Liver (tissue), 9 donors: ENCODE measurements around the gene PRKCG. TPM values are rescaled to one million over a fixed set of nuclear protein-coding genes. Genes with fewer than 3 reads are reported as not detected.

Source experiments
- DNase-seq: peaks from one replicate; pipeline ENCODE4 v3.0.0-alpha.2; 2017; ENCODE audit warnings: low spot score
- H3K27ac ChIP-seq, 2 donors: one replicate each; pipeline ENCODE4 v1.7.0; 2013; ENCODE audit warnings: inconsistent platforms in 2 of 2, low read length in 2 of 2, control low read depth in 1 of 2, low read depth in 1 of 2, mild to moderate bottlenecking in 1 of 2
- H3K27me3 ChIP-seq, 4 donors: one replicate each; pipeline versions ENCODE4 v1.6.1 to v1.7.0; 2013; ENCODE audit warnings: low read length in 3 of 4, inconsistent platforms in 1 of 4, mild to moderate bottlenecking in 1 of 4, moderate library complexity in 1 of 4; ENCODE audit not compliant: control insufficient read depth in 4 of 4, insufficient read depth in 4 of 4
- H3K36me3 ChIP-seq, 4 donors: one replicate each; pipeline versions ENCODE4 v1.6.1 to v1.7.0; 2013; ENCODE audit warnings: low read length in 3 of 4, mild to moderate bottlenecking in 3 of 4, low read depth in 1 of 4, moderate library complexity in 1 of 4; ENCODE audit not compliant: control insufficient read depth in 4 of 4, insufficient read depth in 3 of 4
- H3K4me1 ChIP-seq, 4 donors: one replicate each; pipeline versions ENCODE4 v1.6.1 to v1.7.0; 2013; ENCODE audit warnings: low read length in 3 of 4, mild to moderate bottlenecking in 3 of 4, moderate library complexity in 1 of 4; ENCODE audit not compliant: control insufficient read depth in 4 of 4, insufficient read depth in 4 of 4
- H3K4me3 ChIP-seq, 3 donors: one replicate each; pipeline versions ENCODE4 v1.6.1 to v1.7.0; 2013; ENCODE audit warnings: low read length in 3 of 3, control low read depth in 1 of 3, low read depth in 1 of 3, mild to moderate bottlenecking in 1 of 3
- H3K9ac ChIP-seq, 2 donors: one replicate each; pipeline ENCODE4 v1.7.0; 2013; ENCODE audit warnings: low read length in 2 of 2, mild to moderate bottlenecking in 2 of 2, moderate library complexity in 2 of 2, control low read depth in 1 of 2, low read depth in 1 of 2
- H3K9me3 ChIP-seq, 4 donors: one replicate each; pipeline versions ENCODE4 v1.6.1 to v1.7.0; 2013; ENCODE audit warnings: low read length in 3 of 4; ENCODE audit not compliant: control insufficient read depth in 4 of 4
- GABPA ChIP-seq, 2 donors: IDR thresholded peaks in 1 of 2; conservative IDR thresholded peaks in 1 of 2; 2 replicates each; pipeline ENCODE4 v1.6.1; 2016; ENCODE audit warnings: antibody characterized with exemption in 2 of 2, mild to moderate bottlenecking in 1 of 2, moderate library complexity in 1 of 2
- HNF4A ChIP-seq, 2 donors: conservative IDR thresholded peaks; 2 replicates each; pipeline ENCODE4 v1.6.1; 2016; ENCODE audit warnings: antibody characterized with exemption in 2 of 2, mild to moderate bottlenecking in 2 of 2
- HNF4G ChIP-seq: IDR thresholded peaks from 2 replicates; pipeline ENCODE4 v1.6.1; 2016; ENCODE audit warnings: antibody characterized with exemption
- JUND ChIP-seq, 2 donors: IDR thresholded peaks; 2 replicates each; pipeline ENCODE4 v1.6.1; 2016; ENCODE audit warnings: antibody characterized with exemption in 2 of 2
- NR2F2 ChIP-seq: IDR thresholded peaks from 2 replicates; pipeline ENCODE4 v1.6.1; 2016; ENCODE audit warnings: antibody characterized with exemption
- RAD21 ChIP-seq, 2 donors: IDR thresholded peaks; 2 replicates each; pipeline ENCODE4 v1.6.1; 2016; ENCODE audit warnings: antibody characterized with exemption in 2 of 2, mild to moderate bottlenecking in 2 of 2
- REST ChIP-seq: IDR thresholded peaks from 2 replicates; pipeline ENCODE4 v1.6.1; 2016; ENCODE audit warnings: antibody characterized with exemption, mild to moderate bottlenecking
- RXRA ChIP-seq, 2 donors: IDR thresholded peaks; 2 replicates each; pipeline ENCODE4 v1.6.1; 2017 to 2018; ENCODE audit warnings: antibody characterized with exemption in 2 of 2, mild to moderate bottlenecking in 1 of 2
- SP1 ChIP-seq: IDR thresholded peaks from 2 replicates; pipeline ENCODE4 v1.6.1; 2018; ENCODE audit warnings: antibody characterized with exemption, mild to moderate bottlenecking
- TAF1 ChIP-seq: conservative IDR thresholded peaks from 2 replicates; pipeline ENCODE4 v1.6.1; 2016; ENCODE audit warnings: antibody characterized with exemption, mild to moderate bottlenecking
- YY1 ChIP-seq: IDR thresholded peaks from 2 replicates; pipeline ENCODE4 v1.6.1; 2016; ENCODE audit warnings: antibody characterized with exemption, mild to moderate bottlenecking
- WGBS: extraction: QIAGEN DNeasy Blood & Tissue Kit; methylation state at CpG from one replicate; pipeline ENCODE4 v1.1.7; 2013; 5-methylcytosine and 5-hydroxymethylcytosine counted together
- polyA plus RNA-seq, 2 donors: library from polyadenylated mRNA; stranded (reverse) in 1 of 2; unstranded in 1 of 2; fragments of 200-250 nt in 1 of 2; fragments of >200 nt in 1 of 2; fragmentation: Nextera tagmentation in 1 of 2; extraction: Ambion mirVana in 1 of 2; gene quantifications; one replicate each; pipeline versions ENCODE4 v1.2.1 to v1.2.3, GENCODE V29; 2013 to 2015
- total RNA-seq, 2 donors: library from RNA; depleted of rRNA; stranded (reverse); fragments of >200 nt; gene quantifications; one replicate each; pipeline ENCODE4 v1.2.3, GENCODE V29; 2014
- TF ChIP-seq, protein P1 (sequence below): IDR thresholded peaks from 2 replicates; pipeline ENCODE4 v1.6.1; 2016; ENCODE audit warnings: antibody characterized with exemption
- TF ChIP-seq, protein P2 (sequence below): IDR thresholded peaks from 2 replicates; pipeline ENCODE4 v1.6.1; 2016; ENCODE audit warnings: antibody characterized with exemption
- TF ChIP-seq, protein P3 (sequence below): IDR thresholded peaks from 2 replicates; pipeline ENCODE4 v1.6.1; 2016; ENCODE audit warnings: antibody characterized with exemption
- TF ChIP-seq, protein P4 (sequence below): fragments of 150-350 bp; IDR thresholded peaks from 2 replicates; pipeline ENCODE4 v1.5.1; 2017; ENCODE audit warnings: improper control_type of control experiment, low read depth, low read length; ENCODE audit not compliant: missing input control
- donor health status: healthy.
- donor health status: healthy.
- donor health status: healthy.
- donor health status: healthy.
- donor health status: healthy.

Gene PRKCG
- total and polyA plus RNA-seq, 4 donors = 0.09 TPM; not detected in 3

- Histone ChIP-seq H3K27me3 (no peaks in the 10 kb centered on the region), H3K4me1 (no peaks in the 10 kb centered on the region), H3K36me3 (no peaks in the 10 kb centered on the region), H3K4me3 (no peak overlapping the region), H3K27ac (no peak overlapping the region), H3K9ac (no peak overlapping the region), H3K9me3 (no peaks in the 10 kb centered on the region)
- no peak for TF ChIP-seq YY1
- TF ChIP-seq SP1 = no peak
- TF ChIP-seq REST = no peak
- TF ChIP-seq GABPA (IDR thresholded peaks at IDR 0.05 in 1 of 2, conservative IDR thresholded peaks at IDR 0.05 in 1 of 2) = no peak
- TF ChIP-seq, protein P1, sequence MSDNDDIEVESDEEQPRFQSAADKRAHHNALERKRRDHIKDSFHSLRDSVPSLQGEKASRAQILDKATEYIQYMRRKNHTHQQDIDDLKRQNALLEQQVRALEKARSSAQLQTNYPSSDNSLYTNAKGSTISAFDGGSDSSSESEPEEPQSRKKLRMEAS = no peak
- TF ChIP-seq HNF4A (conservative IDR thresholded peaks at IDR 0.05) = no peak
- TF ChIP-seq JUND (IDR thresholded peaks at IDR 0.05) = no peak
- TF ChIP-seq, protein P2, sequence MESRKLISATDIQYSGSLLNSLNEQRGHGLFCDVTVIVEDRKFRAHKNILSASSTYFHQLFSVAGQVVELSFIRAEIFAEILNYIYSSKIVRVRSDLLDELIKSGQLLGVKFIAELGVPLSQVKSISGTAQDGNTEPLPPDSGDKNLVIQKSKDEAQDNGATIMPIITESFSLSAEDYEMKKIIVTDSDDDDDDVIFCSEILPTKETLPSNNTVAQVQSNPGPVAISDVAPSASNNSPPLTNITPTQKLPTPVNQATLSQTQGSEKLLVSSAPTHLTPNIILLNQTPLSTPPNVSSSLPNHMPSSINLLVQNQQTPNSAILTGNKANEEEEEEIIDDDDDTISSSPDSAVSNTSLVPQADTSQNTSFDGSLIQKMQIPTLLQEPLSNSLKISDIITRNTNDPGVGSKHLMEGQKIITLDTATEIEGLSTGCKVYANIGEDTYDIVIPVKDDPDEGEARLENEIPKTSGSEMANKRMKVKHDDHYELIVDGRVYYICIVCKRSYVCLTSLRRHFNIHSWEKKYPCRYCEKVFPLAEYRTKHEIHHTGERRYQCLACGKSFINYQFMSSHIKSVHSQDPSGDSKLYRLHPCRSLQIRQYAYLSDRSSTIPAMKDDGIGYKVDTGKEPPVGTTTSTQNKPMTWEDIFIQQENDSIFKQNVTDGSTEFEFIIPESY = no peak
- DNase-seq = no peak
- 49% methylated on average over 11 of the region's 11 CpGs for WGBS
These were observed 69.4 kb downstream of the PRKCG start for GRCh38 chr19:53951436-53951835.

DNA sequence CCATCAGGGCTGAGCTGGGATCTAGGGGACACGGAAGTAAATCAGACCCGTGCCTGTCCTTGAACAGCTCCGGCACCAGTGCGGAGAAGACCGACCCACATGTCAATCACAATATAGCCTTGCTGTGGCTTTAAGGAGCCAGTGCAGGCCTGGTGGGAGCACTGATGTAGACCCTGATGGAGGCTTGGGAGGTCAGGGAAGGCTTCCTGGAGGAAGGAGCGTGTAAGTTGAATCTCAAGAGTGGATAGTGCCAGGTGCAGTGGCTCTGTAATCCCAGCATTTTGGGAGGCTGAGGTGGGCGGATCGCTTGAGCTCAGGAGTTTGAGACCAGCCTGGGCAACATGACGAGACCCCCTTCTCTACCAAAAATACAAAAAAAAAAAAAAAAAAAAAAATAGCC, 70.0 kb downstream of the PRKCG start:
- H3K36me3 ChIP-seq = no peaks in the 10 kb centered on the region
- WGBS = 79% methylated on average over 9 of the region's 9 CpGs
- H3K4me1 ChIP-seq = no peaks in the 10 kb centered on the region
- no peak overlapping the region for H3K4me3 ChIP-seq
- no peak overlapping the region for H3K9ac ChIP-seq
- no peaks in the 10 kb centered on the region for H3K27me3 ChIP-seq
- H3K27ac ChIP-seq = no peak overlapping the region
- no peak for DNase-seq
- no peaks in the 10 kb centered on the region for H3K9me3 ChIP-seq
- TF ChIP-seq RAD21 (IDR thresholded peaks at IDR 0.05) = no peak
- no peak for TF ChIP-seq TAF1
- TF ChIP-seq, protein P3, sequence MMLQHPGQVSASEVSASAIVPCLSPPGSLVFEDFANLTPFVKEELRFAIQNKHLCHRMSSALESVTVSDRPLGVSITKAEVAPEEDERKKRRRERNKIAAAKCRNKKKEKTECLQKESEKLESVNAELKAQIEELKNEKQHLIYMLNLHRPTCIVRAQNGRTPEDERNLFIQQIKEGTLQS = no peak
- no peak for TF ChIP-seq GABPA (IDR thresholded peaks at IDR 0.05 in 1 of 2, conservative IDR thresholded peaks at IDR 0.05 in 1 of 2)
- no peak for TF ChIP-seq NR2F2
- no peak for TF ChIP-seq REST
- no peak for TF ChIP-seq YY1
- TF ChIP-seq HNF4G = no peak
- no peak for TF ChIP-seq JUND (IDR thresholded peaks at IDR 0.05)
- TF ChIP-seq, protein P4, sequence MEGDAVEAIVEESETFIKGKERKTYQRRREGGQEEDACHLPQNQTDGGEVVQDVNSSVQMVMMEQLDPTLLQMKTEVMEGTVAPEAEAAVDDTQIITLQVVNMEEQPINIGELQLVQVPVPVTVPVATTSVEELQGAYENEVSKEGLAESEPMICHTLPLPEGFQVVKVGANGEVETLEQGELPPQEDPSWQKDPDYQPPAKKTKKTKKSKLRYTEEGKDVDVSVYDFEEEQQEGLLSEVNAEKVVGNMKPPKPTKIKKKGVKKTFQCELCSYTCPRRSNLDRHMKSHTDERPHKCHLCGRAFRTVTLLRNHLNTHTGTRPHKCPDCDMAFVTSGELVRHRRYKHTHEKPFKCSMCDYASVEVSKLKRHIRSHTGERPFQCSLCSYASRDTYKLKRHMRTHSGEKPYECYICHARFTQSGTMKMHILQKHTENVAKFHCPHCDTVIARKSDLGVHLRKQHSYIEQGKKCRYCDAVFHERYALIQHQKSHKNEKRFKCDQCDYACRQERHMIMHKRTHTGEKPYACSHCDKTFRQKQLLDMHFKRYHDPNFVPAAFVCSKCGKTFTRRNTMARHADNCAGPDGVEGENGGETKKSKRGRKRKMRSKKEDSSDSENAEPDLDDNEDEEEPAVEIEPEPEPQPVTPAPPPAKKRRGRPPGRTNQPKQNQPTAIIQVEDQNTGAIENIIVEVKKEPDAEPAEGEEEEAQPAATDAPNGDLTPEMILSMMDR = no peak
- TF ChIP-seq RXRA (IDR thresholded peaks at IDR 0.05) = no peak
- TF ChIP-seq, protein P2 = no peak
